H7 (cell line): Measurements from ENCODE around the gene ATP6V0D1. TPM values are rescaled to one million over a fixed set of nuclear protein-coding genes. Genes with fewer than 3 reads are reported as not detected.

Experiments
- DNase-seq: peaks from one replicate; pipeline ENCODE4 v3.0.0; 2012
- H3K27me3 ChIP-seq: 2 replicates; pipeline ENCODE4 v1.6.0; 2011; ENCODE audit warnings: mild to moderate bottlenecking, low read length; ENCODE audit not compliant: control insufficient read depth, insufficient read depth
- H3K36me3 ChIP-seq: replicated peaks from 2 replicates; pipeline ENCODE4 v1.5.1; 2011; ENCODE audit warnings: low read length; ENCODE audit not compliant: control insufficient read depth, insufficient read depth
- H3K4me3 ChIP-seq: 2 replicates; pipeline ENCODE4 v1.5.1; 2011; ENCODE audit warnings: low read depth, mild to moderate bottlenecking, control low read depth, low read length, moderate library complexity; ENCODE audit not compliant: insufficient read depth
- total RNA-seq: library from RNA; depleted of rRNA; stranded (reverse); fragments of >200 nt; shearing (Covaris generic); gene quantifications from 2 replicates; pipeline ENCODE4 v1.2.3, GENCODE V29; 2014

ATP6V0D1 gene
- total RNA-seq, 1 experiment from 2014 or later = 76.9 TPM

DNA sequence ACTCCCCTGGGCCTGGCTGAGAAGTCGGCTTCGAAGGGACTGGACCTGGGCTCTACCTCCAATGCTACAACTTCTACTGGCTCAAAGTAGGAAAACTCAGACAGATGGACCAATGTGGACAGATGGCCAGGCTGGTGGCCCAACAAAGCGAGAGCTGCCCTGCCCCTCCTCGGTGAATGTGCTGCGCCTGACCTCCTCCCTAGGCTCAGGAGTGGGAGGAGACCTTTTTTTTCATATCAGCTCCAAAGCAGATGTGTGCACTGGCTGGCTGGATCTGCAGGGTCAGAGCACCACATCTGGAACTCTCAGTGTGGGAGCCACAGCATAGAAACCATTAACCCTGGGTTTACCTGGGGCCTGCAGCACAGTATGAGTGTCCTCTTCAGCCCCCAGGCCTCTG, 20.8 kb downstream of the ATP6V0D1 start:
- no peaks in the 10 kb centered on the region for H3K27me3 ChIP-seq
- DNase-seq = no peak

DNA sequence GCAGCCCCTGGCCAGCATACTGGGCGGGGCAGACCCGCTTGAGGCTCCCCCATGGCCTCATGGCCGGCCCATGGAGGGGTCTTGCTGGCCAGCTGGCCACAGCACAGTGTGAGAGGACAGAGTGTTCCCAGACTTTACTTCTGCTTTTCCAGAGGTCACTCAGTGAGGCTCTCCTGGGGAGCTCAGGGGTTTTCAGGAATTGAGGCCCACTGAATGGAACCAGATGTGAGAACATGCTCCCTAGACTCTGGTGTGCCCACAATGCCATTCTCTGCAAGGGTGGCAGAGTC, 21.2 kb downstream of the ATP6V0D1 start:
- Histone ChIP-seq H3K27me3 (no peaks in the 10 kb centered on the region), H3K4me3 (no peak overlapping the region), H3K36me3 (no peaks in the 10 kb centered on the region)
- no peak for DNase-seq

More for the DNA sequence above, 20.8 kb downstream of the ATP6V0D1 start:
- H3K4me3 ChIP-seq = no peak overlapping the region
- H3K36me3 ChIP-seq = no peaks in the 10 kb centered on the region

DNA sequence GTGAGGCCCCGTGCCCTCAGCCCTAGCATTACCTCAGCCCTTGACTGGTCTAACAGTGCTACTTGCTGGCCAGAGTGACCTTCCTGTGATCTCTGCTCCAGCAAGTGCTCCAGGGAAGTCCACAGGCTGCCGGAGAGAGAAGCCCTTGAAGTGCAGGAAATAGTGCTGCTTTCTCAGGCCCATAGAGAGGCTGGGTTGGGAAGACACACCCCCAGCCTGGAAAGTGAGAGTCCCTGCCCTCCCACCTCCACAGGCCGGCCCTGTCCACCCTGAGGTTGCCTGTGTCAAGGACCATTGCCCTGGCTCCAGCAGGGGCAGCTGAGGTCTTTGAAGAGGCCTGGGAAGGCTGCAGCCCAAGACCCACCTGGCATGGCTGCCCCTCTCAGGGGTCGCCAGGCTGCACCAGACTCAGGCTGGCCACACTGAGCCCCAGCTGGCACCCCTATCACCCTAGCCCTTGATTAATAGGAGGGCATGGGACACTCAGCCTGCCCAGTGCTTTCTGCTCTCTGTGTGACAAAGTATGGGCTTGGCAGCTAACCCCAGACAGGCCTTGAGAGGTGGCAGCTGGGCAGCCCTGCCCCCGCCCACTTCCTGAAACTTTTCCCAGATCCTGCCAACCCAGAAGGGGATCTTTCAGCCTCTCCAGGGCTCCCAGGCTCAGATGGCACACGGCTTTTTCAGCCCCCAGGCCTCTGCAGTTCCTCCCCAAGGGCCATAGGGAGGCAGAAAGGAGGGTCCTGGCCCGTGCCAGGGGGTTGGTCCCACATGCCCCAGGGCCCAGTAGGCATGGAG, 21.7 kb downstream of the ATP6V0D1 start:
- Histone ChIP-seq H3K36me3 (no peaks in the 10 kb centered on the region), H3K4me3 (no peak overlapping the region), H3K27me3 (no peaks in the 10 kb centered on the region)
- DNase-seq = peak; percentile 64

DNA sequence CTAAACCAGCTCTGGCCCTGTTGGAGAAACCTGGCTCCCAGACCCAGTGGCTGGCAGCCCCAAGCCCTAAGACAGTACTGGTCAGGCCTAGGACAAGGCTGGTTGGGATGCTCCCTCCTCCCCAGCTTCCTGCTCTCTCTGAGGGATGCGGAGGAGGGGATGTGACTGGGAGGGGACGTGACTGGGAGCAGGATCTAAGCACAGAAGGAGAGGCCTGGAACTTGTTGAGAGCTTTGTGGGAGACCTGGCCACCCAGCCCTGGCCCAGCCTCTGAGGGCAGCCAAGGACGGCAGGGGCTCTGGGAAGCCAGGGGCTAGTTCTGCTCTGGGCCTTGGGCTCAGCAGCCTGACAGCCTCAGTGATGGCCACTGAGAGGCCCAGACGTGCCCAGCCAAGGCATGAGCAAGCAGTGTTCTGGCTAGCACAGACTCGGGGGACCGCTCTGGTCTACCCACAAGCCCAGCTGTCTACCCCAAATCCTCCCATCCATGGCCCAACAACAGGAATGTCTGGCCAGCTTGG, 22.8 kb downstream of the ATP6V0D1 start:
- peak; percentile 61 for DNase-seq
- no peaks in the 10 kb centered on the region for H3K27me3 ChIP-seq
- H3K36me3 ChIP-seq = no peaks in the 10 kb centered on the region
- H3K4me3 ChIP-seq = no peak overlapping the region

DNA sequence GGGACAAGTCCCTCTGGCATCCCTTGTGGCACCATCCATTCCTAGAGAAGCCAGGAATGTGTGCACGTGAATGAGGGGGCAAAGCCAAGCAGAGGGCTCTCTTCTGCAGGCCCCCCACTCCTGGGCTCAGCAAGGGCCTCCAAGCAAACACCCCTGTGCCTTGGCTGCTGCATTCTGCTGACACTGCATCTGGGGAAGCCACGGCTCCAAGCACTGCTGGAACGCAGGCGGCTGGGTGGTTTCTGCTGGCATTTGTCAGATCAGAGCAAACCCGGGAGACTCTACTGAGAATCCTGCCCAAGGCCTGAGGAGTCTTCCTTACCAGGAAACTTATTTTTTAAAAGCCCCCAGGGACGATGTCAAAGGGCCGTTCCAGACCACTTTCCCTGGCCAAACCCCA, 23.3 kb downstream of the ATP6V0D1 start:
- no peak for DNase-seq

DNA sequence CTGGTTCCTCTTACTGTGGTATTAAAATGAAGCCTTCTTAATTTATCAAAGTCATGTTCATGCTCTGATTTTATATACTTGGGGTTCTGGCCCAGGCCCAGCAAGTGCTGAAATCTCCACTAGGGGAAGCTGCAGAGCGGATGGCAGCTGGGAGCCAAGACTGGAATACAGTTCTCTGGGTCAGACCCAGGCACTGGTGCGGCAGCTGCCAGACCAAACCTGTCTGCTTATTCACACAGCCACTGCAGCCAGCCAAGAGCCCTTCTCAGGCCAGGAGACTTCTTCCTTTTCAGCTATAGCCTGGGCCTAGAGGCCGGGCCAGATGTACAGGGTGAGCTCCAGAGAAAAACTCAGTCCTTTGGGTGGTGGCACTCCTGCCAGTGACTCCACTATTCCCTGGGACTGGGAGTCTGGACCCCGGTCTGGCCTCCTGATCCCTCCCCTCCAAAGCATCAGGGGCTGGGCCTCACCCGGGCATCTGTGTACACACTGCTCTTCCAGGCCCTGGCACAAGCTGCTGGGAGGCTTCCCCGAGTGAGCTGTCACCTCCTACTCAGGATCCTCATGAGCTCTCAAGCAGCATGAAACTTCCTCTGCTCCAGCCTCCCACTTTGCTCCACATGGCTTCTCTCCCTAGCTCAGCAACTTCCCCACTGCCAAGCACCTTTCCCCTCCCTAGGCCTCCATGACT, 24.4 kb downstream of the ATP6V0D1 start:
- Histone ChIP-seq H3K27me3 (no peaks in the 10 kb centered on the region), H3K4me3 (no peak overlapping the region), H3K36me3 (no peaks in the 10 kb centered on the region)
- DNase-seq = peak; percentile 86

More for the DNA sequence above, 23.3 kb downstream of the ATP6V0D1 start:
- no peaks in the 10 kb centered on the region for H3K36me3 ChIP-seq
- H3K27me3 ChIP-seq = no peaks in the 10 kb centered on the region
- H3K4me3 ChIP-seq = no peak overlapping the region

DNA sequence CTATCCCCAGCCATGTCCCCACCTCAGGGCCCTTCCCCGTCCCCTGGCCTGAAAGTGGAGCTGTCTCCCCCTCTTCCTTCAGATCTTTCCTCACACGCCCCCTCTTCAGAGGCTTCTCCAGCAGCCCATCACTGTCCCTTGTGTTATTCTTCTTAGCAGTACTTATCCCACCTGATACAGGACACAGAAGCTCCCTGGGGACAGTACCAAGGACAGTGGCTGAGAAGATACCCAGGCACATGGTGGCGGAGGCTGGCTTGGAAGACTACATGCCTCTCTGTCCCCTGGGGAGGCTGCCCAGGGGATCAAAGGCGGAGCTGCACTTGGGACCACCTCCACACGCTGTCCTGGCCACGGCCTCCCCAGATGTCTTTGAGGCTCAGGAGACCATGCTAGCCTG, 26.1 kb downstream of the ATP6V0D1 start:
- H3K36me3 ChIP-seq = no peaks in the 10 kb centered on the region
- H3K27me3 ChIP-seq = no peaks in the 10 kb centered on the region
- peak; percentile 30 for DNase-seq
- H3K4me3 ChIP-seq = no peak overlapping the region

DNA sequence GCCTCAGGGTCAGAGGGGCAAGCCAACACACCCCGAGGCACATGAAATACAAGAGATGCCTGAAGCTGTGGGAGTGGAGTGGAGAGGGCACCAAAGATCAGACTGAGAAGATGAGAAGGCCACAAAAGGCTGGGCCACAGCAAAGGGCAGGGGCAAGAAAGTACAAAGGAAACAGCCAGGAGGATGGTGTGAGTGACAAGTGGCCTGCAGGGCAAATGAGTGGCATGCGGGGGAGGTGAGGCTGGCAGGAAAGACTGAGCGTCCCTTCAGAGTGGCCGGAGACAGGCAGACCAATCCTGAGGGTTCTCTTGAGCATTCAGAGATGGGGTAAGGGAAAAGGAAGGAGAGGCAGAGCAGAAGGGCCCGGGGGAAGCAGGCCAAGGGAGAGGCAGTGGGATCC, 26.9 kb downstream of the ATP6V0D1 start:
- H3K4me3 ChIP-seq = no peak overlapping the region

DNA sequence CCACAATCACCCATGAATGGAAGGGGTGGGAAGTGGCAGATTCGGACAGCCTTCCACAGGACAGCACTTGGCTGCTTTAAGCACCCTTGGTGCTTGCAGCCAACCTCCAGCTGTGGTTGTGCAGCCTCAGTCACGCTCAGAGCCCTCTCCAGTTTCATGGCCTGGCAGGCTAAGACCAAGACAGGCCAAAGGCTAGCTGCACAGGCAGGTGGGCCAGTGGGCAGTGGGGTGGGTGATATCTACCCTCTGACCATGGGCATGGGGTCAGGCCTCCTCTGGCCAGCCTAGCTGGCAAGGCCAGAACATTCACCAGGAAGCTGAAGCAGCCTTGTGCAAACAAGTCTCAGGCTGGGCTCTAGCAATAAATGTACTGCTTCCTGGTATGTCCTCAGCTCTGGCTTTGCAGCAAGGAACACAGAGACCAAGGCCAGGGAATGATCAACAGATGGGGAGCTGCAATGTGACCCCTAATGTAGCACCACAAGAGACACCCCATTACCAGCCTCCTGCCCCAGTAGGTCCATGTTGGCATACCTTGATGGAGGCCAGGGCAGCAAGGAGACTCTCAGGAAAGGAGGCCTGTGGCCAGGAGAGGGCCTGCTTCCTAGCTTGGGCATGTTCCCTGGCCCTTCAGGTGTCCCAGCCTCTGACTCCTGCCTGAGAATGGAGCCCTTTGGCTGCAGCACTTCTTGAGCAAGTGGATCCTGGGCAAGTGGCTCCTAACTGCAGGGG, 29.1 kb downstream of the ATP6V0D1 start:
- Histone ChIP-seq H3K27me3 (no peaks in the 10 kb centered on the region), H3K4me3 (no peak overlapping the region), H3K36me3 (no peaks in the 10 kb centered on the region)
- no peak for DNase-seq

More for the DNA sequence above, 26.9 kb downstream of the ATP6V0D1 start:
- peak; percentile 32 for DNase-seq
- no peaks in the 10 kb centered on the region for H3K27me3 ChIP-seq
- no peaks in the 10 kb centered on the region for H3K36me3 ChIP-seq

DNA sequence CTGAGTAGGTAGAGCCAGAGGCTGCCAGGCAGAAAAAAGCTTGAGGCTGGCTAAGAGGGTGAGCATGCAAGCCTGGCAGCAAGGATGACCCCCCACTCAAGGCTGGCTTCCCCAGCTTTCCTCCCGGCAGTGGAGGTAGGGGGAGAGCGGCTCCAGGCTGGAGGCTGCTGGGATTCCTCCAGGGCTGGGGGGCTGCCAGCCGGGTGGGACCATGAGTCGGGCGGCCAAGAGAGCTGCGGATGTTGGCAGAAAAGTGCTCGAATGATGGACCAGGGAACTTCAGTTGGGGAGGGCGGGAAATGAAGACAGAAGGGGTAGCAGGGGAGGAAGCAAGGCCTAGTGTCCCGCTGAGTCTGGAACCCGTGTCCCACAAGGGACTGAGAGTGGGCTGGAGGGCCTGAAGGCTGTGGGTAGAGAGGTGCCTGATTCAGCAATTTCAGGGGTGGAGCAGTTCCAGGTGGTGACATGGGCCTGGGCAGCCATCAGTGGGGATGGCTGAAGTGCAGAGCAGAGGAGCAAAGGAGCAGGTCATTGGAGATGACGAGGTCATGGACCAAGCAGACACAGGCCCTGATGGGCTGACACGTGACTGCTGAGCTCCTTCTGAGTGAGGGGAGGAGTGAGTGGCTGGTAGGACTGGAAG, 29.8 kb downstream of the ATP6V0D1 start:
- Histone ChIP-seq H3K4me3 (no peak overlapping the region), H3K27me3 (no peaks in the 10 kb centered on the region), H3K36me3 (no peaks in the 10 kb centered on the region)
- DNase-seq = no peak

DNA sequence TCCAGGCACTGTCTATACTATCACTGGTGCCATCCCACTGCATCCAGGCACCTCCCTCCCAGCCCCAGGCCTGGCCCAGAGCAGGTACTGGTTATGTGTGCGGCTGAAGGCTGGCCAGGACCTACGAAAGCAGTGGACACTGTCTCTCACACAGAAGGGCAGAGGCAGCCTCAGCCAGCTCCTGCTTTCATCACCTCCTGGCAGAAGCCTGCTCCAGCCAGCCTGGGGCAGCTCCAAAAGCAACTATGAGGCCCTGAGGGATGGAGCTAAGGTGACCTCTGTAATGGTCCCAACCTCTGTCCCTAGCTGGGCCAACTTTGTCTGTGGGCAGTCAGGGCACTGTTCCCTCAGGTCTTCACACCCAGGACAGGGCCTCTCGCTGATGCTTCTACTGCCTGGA, 31.2 kb downstream of the ATP6V0D1 start:
- no peaks in the 10 kb centered on the region for H3K27me3 ChIP-seq
- no peak for DNase-seq
- H3K4me3 ChIP-seq = no peak overlapping the region
- H3K36me3 ChIP-seq = no peaks in the 10 kb centered on the region

DNA sequence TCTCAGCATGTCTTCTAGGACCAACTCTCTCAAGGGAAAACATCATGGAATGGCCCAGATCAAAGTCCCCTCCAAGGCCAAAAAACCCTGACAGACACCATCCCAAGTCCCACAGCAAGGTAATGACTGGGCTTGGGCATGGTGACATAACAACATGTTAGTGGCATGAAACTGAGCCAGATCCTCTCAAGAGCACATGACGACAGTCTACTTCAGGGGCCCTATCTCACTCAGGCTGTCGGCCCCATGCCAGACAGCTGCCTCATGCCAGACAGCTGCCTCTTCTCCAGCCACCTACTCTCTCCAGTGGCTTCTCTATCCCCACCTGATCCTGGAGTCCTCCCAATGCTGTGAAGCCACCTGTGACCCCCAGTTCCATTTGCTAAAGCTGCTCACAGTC, 31.6 kb downstream of the ATP6V0D1 start:
- H3K4me3 ChIP-seq = no peak overlapping the region
- DNase-seq = no peak
- H3K36me3 ChIP-seq = no peaks in the 10 kb centered on the region
- no peaks in the 10 kb centered on the region for H3K27me3 ChIP-seq

DNA sequence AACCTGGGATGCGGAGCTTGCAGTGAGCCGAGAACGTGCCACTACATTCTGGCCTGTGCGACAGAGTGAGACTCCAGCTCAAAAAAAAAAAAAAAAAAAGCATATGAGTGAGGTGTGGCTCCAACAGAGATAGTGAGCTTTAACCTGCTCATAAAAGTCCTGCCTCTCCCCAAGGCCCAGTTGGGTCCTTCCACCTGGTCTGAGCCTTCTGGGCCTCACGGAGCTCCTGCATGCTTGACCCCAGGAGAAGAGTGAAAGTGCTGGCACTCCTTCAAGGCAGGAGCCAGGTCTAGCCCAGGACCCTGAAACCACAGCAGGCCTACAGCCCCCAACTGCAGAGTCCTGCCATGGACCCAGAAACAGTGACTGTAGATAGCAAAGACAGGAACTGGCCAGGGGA, 32.4 kb downstream of the ATP6V0D1 start:
- DNase-seq = no peak
- H3K27me3 ChIP-seq = no peaks in the 10 kb centered on the region

DNA sequence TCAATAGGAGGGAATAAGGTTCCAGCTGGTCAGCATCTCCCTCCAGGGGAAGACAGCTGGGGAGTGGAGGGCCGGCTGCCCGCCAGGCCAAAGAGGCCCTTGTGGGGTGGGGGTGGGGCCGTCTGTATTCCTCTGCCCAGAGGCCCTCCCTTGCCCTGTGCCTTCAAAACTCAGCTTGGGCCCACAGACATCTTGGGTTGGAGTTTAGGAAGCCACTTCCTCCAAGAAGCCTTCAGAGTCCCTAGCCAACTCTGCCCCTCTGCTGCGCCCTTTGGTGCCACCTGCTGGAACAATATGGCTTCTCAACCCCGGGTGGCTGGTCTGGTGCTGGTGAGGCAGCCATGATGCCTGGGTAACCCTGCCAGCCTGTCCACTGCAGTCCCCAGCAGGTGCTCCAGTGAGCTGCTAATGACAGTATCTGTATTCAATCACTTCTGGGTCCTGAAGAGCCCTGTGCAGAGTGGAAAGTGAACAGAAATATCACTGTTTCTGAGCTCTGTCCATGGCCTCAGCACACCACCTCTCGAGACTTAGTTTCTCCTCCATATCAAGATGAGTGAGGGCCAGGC, 33.4 kb downstream of the ATP6V0D1 start:
- Histone ChIP-seq H3K36me3 (no peaks in the 10 kb centered on the region), H3K4me3 (no peak overlapping the region), H3K27me3 (no peaks in the 10 kb centered on the region)
- peak; percentile 87 for DNase-seq

More for the DNA sequence above, 32.4 kb downstream of the ATP6V0D1 start:
- Histone ChIP-seq H3K36me3 (no peaks in the 10 kb centered on the region), H3K4me3 (no peak overlapping the region)
